ENCODE measurements around the gene TBCEL. TPM values are rescaled to one million over a fixed set of nuclear protein-coding genes. Genes with fewer than 3 reads are reported as not detected.

Gene TBCEL, protein sequence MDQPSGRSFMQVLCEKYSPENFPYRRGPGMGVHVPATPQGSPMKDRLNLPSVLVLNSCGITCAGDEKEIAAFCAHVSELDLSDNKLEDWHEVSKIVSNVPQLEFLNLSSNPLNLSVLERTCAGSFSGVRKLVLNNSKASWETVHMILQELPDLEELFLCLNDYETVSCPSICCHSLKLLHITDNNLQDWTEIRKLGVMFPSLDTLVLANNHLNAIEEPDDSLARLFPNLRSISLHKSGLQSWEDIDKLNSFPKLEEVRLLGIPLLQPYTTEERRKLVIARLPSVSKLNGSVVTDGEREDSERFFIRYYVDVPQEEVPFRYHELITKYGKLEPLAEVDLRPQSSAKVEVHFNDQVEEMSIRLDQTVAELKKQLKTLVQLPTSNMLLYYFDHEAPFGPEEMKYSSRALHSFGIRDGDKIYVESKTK
- 17.1 and 20.6 TPM in 2 replicates for total RNA-seq

DNA sequence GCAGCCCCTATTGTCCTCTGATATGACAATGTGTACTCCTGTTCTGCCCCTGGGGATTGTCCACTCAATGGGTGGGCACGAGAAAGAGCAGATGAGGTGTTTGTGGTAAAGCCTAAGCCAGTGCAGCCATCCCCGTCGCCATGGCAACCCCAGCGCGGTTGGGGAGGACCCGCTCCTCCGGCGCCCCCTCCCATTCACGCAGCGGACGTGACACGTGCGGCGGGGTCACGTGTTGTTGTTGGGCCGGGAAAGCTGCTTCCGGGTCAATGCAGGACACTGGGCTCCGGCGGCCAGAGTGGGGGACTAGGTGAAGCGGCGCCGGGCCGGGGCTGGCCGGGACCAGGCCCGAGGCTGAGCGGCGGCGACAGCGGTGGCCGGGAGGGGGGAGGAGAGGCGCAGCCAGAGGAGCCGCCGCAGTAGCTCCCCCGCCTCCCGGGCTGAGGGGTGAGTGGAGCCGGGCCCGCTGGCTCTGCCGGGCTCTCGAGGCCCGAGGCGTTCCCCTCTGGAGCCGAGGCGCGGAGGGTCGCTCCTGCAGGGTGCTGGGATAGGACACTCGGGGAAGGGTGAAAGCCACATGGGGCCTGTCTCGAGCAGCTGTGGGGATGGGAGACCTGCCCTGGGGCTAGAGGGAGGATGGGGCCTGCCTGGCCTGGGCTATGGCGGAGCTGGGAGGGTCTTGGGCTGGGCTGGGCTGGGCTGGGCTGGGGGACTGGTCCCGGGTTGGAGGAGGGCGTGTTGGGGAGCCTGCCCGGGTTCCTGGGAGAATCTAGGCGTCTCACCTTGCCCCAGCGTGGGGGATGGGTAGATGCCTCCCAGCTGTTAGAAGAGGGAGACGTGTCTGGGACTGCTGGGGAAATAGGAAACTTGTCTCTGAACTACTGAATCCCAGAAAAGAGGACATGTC lies at the start of gene TBCEL:
TBCEL (plus strand) TSS at position 255 of the 904 bp plus-strand sequence. CDS start 21,589 bp downstream, outside the sequence.

DNA sequence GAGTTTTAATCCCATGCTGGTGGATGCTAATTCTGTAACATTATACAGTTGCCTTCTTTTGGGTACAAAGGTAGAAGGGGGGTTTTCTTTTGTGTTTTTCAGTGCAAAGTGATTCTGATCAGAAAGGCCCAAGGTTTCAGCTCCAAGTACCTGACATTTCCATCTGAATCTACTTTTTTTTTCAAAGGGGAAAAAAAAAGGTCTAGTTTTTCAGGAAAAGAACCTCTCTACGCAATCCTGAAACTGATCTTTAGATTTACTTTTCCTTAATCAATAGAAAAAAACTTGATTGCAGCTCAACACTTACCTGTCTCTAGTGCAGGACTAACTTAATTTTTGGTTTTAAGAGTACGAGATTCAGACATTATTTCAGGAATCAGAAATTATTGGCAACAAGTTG lies 77.0 kb downstream of the TBCEL start, which contains the start of gene TECTA:
TECTA (plus strand) TSS at position 301 of the 400 bp plus-strand sequence. CDS start 1,423 bp downstream, outside the sequence.

Other genes with a start within 250 kb of the TBCEL start
- under 0.01 and 0.43 TPM in 2 replicates for gene TECTA, start 77.1 kb downstream of the TBCEL start, total RNA-seq

Measured in nasal cavity respiratory epithelium epithelial cell of viscerocranial mucosa (primary cell).